Suppressor macrophage treated with lipopolysaccharide for 4 hours (primary cell): ENCODE data around the gene NAPSA.

Experiments
- DNase-seq: peaks from one replicate; pipeline ENCODE4 v3.0.0-alpha.2; 2020

NAPSA gene

DNA sequence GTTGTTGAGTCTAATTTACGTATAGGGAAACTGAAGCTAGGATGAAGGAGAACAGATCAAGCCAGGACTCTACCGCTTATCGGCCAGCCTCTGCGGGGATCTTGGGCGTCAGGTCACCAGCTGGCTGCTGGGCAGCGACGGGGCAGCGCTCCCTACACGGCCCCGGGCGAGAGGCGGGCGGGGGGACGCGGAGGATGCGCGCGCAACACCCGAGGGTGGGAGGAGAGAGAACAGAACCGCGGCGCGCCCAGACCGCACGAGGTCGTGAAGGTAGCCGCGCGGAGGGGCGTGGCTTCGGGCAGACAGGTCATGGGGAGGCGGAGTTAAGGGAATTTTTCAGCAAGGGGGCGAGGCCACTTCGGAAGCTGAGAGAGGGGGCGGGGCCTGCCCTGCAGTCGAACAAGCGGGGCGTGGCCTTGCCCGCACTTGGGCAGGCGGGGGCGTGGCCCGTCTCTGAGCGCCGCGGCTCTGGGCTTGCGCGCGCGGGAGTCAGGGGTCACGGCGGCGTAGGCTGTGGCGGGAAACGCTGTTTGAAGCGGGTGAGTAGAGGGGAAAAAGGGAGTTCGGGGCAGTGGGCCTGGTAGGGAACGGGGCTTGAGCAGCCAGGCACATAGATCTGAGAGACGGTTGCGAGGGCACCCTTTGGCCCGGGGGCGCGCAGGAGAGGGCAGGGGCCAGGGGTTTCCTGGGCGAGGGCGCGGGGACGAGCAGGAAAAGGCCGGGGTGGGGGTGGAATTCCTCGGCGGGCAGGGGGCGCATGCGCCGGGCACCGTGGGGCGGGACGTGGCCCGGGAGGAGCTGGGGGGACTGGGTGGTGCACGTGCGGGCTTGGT lies 18.6 kb upstream of the NAPSA start, which contains the start of gene POLD1:
TSS of gene POLD1 (plus strand) at position 496 of the 833 bp plus-strand sequence. CDS start 14,505 bp downstream, outside the sequence.
- DNase-seq, result peak; percentile 98

DNA sequence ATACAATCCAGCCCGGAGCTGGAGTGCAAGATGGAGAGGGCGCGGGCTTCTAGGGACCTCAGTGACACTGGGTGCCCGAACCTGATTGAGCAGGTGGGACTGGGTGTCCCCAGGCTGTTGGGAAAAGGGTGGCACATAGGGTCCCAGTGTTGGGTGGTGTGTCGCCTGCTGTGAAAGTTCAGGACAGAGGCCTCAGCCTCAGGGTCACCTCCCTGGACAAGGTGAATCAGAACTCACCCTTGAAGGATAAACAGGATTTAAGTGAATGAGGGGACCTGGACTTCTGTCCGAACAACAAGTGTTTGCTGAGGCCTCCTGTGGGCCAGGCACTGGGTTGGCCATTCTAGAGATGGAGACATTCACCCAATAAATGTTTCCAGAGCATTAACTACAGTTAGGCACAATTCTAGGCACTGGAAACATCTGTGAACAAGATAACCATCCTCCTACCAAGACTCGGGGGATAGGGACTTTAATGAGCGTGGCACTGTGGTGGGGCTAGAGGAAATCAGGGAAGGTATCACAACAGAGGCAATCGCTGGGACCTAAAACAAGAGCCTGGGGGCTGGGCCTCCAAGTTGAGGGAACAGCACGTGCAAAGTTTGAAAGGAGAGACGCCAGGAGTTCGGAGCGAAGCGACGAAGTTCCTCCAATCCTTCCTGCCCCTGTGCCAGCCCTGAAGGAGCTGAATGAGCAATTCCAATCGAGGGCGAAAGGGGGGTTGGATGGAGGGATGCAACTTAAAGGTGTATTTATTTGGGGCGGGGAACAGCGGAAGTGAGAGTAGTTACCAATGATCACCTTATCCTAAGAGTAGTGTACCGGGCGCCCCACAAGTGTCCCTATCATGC lies 17.8 kb upstream of the NAPSA start:
- no peak for DNase-seq

DNA sequence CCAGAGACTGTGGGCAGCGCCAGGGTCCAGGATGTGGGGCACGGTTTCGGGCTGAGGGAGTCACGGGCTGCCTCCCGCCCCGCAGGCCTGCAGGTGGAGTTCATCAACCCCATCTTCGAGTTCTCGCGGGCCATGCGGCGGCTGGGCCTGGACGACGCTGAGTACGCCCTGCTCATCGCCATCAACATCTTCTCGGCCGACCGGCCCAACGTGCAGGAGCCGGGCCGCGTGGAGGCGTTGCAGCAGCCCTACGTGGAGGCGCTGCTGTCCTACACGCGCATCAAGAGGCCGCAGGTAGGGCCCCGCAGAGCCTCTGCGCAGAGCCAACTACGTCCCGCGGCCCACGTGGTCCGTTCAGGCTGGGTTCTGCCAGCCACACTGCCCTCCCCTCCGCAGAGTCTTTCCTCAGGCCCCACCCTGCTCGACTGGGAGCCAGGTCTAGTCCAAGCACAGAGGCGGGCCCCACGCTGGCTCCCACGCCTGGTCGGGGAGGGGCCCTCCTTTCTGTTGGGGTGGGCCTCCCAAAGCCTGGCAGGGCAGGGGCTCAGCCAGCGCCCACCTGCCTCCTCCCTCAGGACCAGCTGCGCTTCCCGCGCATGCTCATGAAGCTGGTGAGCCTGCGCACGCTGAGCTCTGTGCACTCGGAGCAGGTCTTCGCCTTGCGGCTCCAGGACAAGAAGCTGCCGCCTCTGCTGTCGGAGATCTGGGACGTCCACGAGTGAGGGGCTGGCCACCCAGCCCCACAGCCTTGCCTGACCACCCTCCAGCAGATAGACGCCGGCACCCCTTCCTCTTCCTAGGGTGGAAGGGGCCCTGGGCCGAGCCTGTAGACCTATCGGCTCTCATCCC lies 16.7 kb upstream of the NAPSA start:
- DNase-seq, result no peak

DNA sequence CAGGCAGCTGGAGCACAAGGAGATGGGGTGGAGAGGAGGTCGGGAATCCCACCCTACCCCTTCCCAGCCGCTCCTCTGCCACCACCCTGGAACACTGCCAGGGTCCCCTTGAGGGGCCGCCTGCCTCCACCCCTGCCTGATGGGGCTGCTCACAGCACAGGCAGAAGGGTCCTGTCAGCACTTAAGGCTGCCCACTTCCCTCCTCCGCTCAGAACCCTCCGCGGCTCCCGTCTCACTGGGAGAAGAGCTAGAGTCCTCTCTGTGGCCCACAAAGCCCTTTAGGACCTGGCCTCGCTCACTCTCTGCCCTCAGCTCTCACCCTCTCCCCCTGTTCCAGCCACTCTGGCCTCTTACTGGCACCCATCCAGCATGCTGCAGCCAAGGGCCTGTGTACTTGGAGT lies 15.3 kb upstream of the NAPSA start:
- DNase-seq, result no peak

DNA sequence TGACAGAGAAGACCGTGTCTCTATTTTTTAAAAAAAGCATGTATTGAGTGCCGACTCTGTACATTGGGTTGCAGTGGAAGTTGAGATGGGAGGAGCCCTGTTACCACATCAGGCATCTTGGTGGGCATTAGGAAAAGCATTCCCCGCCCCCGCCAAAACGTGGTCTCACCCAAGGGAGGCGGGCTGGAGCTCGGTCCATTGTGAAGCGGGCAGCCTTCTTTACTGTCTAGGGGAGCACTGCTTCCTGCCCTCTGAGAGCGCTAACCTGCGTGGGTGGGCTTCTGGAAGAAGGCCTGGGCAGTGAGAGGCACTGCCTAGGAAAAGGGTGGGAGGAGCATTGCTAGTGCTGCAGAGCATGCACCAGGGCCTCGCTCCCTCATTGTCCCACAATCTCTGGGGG lies 14.7 kb upstream of the NAPSA start:
- no peak for DNase-seq

DNA sequence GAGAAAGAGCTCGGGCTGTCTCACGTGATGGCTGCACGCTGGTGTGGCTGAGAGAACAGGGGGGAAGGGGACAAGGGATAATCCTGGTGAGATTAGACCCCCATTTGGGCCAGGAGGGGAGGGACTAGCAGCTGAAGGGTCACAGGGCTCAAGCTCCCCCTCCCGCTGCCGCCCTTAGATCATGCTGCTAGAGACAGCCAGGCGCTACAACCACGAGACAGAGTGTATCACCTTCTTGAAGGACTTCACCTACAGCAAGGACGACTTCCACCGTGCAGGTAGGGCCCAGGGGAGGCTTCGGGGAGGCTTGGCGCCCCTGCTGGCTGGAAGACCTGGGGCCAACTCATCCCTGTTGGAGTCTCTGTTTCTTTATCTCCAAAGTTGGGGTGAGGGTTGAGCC lies 14.2 kb upstream of the NAPSA start:
- no peak for DNase-seq

DNA sequence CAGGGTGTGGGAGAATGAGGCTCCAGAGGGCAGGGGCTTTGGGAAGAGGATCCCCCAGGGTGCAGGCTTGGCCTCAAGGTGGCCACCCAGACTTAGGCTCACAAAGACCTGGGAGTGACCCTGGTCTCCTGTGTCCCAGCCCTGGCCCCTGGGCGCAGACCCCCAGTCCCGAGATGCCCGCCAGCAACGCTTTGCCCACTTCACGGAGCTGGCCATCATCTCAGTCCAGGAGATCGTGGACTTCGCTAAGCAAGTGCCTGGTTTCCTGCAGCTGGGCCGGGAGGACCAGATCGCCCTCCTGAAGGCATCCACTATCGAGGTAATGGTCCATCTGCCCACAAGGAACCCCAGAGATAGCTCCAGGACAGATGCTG lies 13.4 kb upstream of the NAPSA start:
- no peak for DNase-seq

DNA sequence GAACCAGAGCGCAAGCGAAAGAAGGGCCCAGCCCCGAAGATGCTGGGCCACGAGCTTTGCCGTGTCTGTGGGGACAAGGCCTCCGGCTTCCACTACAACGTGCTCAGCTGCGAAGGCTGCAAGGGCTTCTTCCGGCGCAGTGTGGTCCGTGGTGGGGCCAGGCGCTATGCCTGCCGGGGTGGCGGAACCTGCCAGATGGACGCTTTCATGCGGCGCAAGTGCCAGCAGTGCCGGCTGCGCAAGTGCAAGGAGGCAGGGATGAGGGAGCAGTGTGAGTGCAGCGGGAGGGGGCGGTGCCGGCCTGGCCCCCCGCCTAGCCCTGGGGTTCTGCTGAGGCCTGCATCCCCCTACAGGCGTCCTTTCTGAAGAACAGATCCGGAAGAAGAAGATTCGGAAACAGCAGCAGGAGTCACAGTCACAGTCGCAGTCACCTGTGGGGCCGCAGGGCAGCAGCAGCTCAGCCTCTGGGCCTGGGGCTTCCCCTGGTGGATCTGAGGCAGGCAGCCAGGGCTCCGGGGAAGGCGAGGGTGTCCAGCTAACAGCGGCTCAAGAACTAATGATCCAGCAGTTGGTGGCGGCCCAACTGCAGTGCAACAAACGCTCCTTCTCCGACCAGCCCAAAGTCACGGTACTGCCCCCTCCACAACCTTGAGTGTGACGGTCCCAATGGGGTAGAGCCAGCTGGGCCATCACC lies 12.9 kb upstream of the NAPSA start:
- no peak for DNase-seq

DNA sequence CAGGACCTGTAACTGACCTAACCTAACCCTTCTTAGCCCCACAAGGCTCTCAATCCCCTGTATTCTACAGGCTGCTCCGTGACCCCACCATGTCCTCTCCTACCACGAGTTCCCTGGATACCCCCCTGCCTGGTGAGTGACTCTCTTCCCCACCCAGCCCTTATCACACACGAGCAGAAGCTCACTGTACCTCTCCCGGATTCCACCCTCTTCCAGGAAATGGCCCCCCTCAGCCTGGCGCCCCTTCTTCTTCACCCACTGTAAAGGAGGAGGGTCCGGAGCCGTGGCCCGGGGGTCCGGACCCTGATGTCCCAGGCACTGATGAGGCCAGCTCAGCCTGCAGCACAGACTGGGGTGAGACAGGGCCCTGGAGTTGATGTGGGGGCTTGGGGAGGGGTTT lies 12.1 kb upstream of the NAPSA start:
- no peak for DNase-seq

DNA sequence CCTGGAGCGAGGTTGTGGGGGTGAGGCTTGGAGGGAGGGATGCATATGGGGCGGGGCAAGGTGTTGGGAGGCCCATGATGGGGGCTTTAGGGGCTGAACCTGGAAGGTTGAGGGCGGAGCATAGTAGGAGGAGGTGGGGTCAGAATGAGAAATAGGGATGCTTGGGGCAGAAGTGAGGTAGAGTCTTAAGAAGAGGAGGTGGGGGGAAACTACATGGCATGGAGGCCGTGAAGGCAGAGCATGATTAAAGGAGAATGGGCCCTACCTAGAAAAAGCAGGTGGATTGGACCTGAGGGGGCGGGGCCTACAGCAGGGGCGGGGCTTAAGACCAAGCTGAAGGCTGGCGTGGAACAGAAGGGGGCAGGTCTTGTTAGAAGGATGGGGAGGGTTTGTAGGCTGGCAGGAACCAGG lies 11.6 kb upstream of the NAPSA start:
- no peak for DNase-seq

DNA sequence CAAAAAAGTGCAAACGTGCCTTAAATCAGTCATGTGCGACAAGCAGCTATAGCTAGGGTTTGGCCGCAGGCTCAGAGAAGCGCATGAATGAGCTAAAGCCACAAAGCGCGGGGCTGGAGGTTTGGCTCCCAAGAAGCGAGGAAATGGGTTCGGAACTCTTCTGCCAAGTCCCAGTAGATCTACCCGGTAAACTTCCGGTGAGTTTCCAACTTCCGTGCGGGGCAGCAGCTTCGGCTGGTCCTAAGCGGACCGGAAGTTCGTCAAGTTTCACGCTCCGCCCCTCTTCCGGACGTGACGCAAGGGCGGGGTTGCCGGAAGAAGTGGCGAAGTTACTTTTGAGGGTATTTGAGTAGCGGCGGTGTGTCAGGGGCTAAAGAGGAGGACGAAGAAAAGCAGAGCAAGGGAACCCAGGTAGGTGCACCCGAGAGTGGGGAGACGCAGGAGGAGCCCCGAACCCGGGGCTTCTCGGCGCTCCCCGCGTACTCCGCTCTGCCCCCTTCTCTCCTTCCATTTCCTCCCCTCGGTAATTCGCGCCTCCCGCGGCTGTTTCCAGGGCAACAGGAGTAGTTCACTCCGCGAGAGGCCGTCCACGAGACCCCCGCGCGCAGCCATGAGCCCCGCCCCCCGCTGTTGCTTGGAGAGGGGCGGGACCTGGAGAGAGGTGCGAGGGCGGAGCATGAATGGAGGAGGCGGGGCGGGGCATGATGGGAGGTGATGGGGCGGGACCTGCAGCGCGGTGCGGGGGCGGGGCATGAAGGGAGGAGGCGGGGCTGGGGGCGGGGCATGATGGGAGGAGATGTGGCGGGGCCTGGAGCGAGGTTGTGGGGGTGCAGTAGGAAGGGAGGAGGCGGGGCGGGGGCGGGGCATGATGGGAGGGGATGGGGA lies 11.0 kb upstream of the NAPSA start, which contains the start of gene NR1H2:
TSS of gene NR1H2 (plus strand) at position 292 of the 885 bp plus-strand sequence. CDS start 1,149 bp downstream, outside the sequence.
- DNase-seq, result peak; percentile 99

DNA sequence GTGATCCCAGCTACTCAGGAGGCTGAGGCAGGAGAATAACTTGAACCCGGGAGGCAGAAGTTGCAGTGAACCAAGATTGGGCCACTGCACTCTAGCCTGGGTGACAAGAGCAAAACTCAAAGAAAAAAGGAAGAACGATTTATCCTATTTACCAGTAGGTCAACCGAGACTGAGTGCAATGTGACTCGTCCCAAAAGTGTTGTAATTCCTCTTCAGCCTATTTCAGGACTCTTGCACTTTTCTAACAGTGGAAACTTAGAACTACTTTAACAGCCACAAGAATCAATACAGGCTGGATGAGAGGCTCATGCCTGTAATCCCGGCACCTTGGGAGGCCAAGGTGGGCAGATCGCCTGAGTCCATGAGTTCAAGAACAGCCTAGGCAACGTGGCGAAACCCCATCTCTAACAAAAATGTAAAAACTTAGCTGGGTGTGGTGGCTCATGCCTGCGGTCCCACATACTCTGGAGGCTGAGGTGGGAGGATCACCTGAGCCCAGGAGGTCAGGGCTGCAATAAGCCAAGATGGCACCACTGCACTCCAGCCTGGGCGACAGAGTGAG lies 6.6 kb upstream of the NAPSA start:
- peak; percentile 59 for DNase-seq

DNA sequence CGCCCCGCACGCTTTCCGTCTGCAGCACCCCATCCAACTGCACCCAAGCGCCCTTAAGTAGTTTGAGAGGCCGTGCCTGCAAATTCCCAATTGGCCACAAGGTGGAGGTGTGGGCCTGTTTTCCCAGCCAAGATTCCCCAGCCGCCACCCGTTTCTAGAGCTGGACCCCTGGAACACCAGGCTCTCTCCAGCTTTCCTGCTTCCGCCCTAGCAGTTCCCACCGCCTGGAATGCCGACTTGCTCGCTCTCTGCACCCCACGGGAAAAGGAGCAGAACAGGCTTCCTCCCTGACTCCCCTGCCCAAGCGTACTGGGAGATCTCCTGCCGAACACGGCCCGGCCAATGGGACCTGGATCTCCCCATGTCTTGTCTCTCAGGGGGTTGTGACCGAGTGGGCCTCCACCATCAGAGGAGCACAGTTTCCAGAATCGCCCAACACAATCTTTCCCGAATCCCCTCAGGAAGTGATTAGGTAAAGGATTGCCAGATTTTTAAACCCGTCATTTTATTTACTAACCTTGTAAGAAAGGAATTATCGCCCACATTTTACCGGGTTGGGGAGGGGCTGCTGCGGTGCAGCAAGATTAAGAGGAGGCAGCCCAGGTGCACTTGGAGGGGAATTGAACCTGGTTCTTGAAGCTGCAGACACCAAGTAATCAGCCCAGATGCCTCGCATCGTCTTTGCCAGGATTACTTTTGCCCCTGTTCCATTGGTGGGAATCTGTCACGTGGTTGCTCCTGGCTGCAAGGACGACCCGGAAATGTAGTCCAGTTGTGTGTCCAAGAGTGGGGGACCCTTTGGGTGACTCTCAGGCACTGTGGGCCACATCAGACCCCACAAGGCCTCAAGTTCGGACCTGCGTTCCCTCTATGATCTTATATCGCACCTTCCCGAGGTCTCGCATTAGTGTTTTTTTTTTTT lies 3.5 kb upstream of the NAPSA start:
- DNase-seq, result peak; percentile 88

DNA sequence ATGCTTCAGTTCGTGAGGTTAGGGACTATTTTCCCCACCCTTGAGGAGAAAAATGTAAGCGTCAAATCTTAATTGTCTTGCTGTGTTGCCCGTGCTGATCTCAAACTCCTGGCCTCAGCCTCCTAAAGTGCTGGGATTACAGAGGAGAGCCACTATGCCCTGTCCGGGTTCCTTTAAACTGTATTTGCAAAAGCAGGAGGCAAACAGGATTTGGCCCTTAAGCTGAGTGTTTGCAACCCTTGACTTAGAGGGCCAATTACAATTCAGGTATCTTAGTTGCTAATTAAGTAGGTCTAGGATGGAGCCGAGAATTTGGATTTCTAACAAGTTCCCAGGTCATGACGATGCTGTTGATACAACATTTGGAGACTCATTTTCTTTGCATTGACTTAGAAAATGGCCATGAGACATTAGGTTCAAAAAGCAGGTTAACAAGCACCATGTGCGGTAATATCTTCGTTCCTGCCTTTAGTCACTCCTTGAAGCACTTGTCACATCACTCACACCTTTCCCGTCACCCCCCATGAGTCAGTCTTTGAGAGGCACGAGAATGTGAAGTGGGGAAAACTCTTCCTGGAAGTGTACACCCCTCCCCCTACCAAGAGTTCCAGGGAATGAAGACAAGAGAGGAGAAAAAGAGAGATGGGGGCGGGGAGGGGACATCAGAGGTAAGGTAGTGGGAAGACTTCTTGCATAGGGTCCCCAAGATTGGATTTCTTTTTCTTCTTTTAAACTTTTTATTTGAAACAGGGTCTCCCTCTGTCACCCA lies 2.6 kb downstream of the NAPSA start:
- DNase-seq, result no peak

DNA sequence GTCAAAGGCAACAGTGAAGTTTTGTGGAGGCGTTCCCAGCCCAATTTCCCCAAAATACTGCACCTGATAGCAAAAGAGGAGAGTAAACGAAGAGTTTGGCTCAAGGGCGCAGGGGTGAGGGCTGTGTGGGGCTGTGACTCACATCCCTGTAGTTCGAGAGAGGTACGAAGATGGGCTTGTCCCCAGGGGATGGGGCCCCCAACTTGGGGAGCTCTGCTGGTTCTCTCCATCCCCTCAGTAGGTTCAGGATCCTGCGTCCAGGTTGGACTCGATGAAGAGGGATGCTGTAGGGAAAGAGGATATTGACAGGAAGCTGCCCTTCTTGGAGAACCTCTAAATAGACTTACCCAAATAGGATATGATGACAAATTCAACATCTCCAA lies 3.4 kb downstream of the NAPSA start:
- DNase-seq, result no peak

DNA sequence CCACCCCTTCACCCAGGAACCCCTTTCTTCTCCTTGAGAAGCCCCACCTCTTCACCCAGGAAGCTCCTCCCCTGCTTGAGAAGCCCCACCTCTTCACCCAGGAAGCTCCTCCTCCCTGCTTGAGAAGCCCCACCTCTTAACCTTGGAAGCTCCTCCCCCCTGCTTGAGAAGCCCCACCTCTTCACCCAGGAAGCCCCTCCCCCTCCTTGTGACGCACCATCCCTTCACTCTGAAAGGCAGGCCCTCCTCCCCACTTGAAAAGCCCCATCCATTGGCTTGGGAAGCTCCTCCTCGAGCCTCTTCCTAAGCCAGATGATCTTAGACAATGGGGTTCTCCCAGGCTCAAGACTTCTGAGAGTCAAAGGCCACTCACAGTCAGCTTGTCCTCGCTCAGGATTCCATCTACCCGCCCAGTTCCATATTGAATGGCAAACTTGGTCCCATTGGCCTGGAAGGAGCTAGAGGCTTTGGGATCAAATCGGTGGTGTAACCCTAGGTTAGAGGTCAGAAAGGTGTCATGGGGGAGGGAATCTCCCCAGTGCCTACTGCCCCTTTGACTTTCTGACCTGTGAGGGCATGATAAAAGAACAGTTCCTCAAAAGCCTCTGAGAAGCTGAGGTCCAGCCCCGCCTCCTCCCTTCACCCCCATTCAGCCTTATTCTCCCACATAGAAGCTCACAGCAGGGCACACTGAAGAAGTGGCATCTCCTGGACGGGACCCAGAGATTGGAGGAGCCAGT lies 4.0 kb downstream of the NAPSA start:
- peak; percentile 16 for DNase-seq

DNA sequence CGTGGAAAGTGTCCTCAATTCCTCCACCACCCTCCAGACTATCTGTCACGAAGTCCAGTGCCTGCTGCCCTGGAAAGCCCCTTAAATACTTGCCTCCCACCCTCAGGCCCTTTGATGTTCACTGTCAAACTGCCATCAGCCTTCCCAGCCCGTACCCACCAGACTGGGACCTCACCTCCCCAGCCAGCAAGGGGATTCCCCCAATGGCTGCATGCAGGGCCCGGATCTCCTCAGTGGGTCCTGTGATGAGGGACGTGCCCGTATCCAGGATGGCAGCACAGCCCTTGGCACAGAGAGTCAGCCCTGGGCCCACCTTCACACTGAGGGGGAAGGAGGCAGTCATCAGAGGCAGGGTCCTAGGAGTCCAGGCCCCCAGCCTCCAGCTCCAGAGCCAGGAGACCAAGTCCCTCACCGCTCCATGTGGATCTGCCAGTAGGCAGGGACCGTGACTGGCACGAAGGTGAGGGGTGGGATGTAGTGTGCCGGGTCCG lies 6.1 kb downstream of the NAPSA start:
- no peak for DNase-seq
